HCT116 (cell line): ENCODE measurements around the gene USP36.

Source experiments
- CBX3 ChIP-seq: IDR thresholded peaks from 2 replicates; pipeline ENCODE4 v1.6.1; 2012; ENCODE audit warnings: low read depth
- CTCF ChIP-seq, 3 experiments: fragments of 200-600 bp in 1 of 3; sonication (generic) in 1 of 3; IDR thresholded peaks in 2 of 3; conservative IDR thresholded peaks in 1 of 3; 2 replicates each; pipeline ENCODE4 v1.5.1; 2012 to 2017; ENCODE audit warnings: low read depth in 2 of 3, low read length in 2 of 3, antibody characterized with exemption in 1 of 3, borderline replicate concordance in 1 of 3, control low read depth in 1 of 3, mild to moderate bottlenecking in 1 of 3, mixed read lengths in 1 of 3, mixed run types in 1 of 3, moderate library complexity in 1 of 3; ENCODE audit not compliant: insufficient read depth in 1 of 3
- EZH2 ChIP-seq: fragments of 200-600 bp; sonication (generic); IDR thresholded peaks from 2 replicates; pipeline ENCODE4 v1.6.1; 2017; ENCODE audit warnings: antibody characterized with exemption, mixed run types
- EZH2phosphoT487 ChIP-seq: fragments of 200-600 bp; IDR thresholded peaks from 2 replicates; pipeline ENCODE4 v1.6.1; 2018; ENCODE audit warnings: antibody characterized with exemption, borderline replicate concordance
- JUND ChIP-seq: IDR thresholded peaks from 2 replicates; pipeline ENCODE4 v1.6.1; 2012
- MAX ChIP-seq: IDR thresholded peaks from 2 replicates; pipeline ENCODE4 v1.6.1; 2012
- POLR2A ChIP-seq: IDR thresholded peaks from 2 replicates; pipeline ENCODE4 v1.7.0; 2011; ENCODE audit warnings: borderline replicate concordance; ENCODE audit not compliant: insufficient read depth, insufficient read length; ENCODE audit errors: extremely low read depth
- POLR2AphosphoS5 ChIP-seq: IDR thresholded peaks from 2 replicates; pipeline ENCODE4 v1.6.1; 2011; ENCODE audit warnings: mild to moderate bottlenecking, low read depth, low read length, moderate library complexity
- RAD21 ChIP-seq: IDR thresholded peaks from 2 replicates; pipeline ENCODE4 v1.6.1; 2012; ENCODE audit warnings: low read depth, mild to moderate bottlenecking
- REST ChIP-seq: IDR thresholded peaks from 2 replicates; pipeline ENCODE4 v1.6.1; 2012; ENCODE audit warnings: low read depth
- SIN3A ChIP-seq: IDR thresholded peaks from 2 replicates; pipeline ENCODE4 v1.6.1; 2012; ENCODE audit warnings: low read depth

- TF ChIP-seq CTCF (IDR thresholded peaks at IDR 0.05 in 2 of 3, conservative IDR thresholded peaks at IDR 0.05 in 1 of 3; ENCODE audit: borderline replicate concordance in 1 of 3, insufficient read depth in 1 of 3, low read depth in 2 of 3, low read length in 2 of 3) (no peak), RAD21 (no peak), CBX3 (no peak), REST (no peak), POLR2AphosphoS5 (no peak), SIN3A (no peak), EZH2phosphoT487 (no peak), MAX (no peak), POLR2A (no peak), JUND (no peak), EZH2 (no peak)
These were observed 51.4 kb downstream of the USP36 start for GRCh38 chr17:78789149-78789662.
